GM23338 (cell line): ENCODE measurements around the gene KCNK1.

Experiments used
- EZH2 ChIP-seq: fragments of 200-600 bp; sonication (generic); IDR thresholded peaks from one replicate; pipeline ENCODE4 v1.8.0; 2017; ENCODE audit warnings: antibody characterized with exemption, mild to moderate bottlenecking, low read depth; ENCODE audit not compliant: unreplicated experiment
- EZH2phosphoT487 ChIP-seq: fragments of 200-600 bp; sonication (generic); IDR thresholded peaks from one replicate; pipeline ENCODE4 v1.8.1; 2018; ENCODE audit warnings: antibody characterized with exemption; ENCODE audit not compliant: unreplicated experiment
- JUNB ChIP-seq: IDR thresholded peaks from one replicate; pipeline ENCODE4 v1.6.1; 2016; ENCODE audit warnings: antibody characterized with exemption; ENCODE audit not compliant: unreplicated experiment
- NANOG ChIP-seq: IDR thresholded peaks from 2 replicates; pipeline ENCODE4 v1.6.1; 2016; ENCODE audit warnings: antibody characterized with exemption, borderline replicate concordance
- POLR2AphosphoS5 ChIP-seq: IDR thresholded peaks from 2 replicates; pipeline ENCODE4 v1.6.1; 2016; ENCODE audit warnings: antibody characterized with exemption, low read depth
- REST ChIP-seq: IDR thresholded peaks from one replicate; pipeline ENCODE4 v1.6.1; 2018; ENCODE audit warnings: antibody characterized with exemption; ENCODE audit not compliant: unreplicated experiment
- ZNF331 ChIP-seq: fragments of 250-450 bp; sonication (Bioruptor Pico); IDR thresholded peaks from 2 replicates; pipeline ENCODE4 v1.5.0; 2020; ENCODE audit warnings: low read depth, mild to moderate bottlenecking, moderate library complexity
- TF ChIP-seq, protein P1 (sequence below), 2 experiments: fragments of 200-600 bp in 1 of 2; sonication (generic) in 1 of 2; conservative IDR thresholded peaks; 2 replicates each; pipeline versions ENCODE4 v1.5.1 to v1.6.1; 2016 to 2017; ENCODE audit warnings: antibody characterized with exemption in 2 of 2, low read depth in 2 of 2, mild to moderate bottlenecking in 2 of 2, moderate library complexity in 1 of 2

DNA sequence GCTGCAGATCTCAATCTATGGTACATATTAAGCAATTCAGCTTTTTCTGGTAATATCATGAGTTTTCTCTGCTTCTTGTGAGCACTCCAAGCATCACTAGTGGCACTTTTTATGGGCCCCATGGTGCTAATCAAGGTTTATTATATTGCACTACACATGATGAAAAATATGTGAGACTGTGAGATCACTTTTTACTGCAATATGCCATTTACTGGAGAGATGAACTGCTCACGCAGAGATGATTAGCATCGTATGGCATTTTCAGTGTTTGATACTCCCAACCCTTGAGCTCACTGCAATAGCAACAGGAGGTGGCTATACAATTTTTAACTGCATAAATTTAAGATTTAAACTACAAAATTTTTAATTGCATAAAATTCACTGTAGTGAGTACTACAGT, 8.7 kb upstream of the KCNK1 start:
- TF ChIP-seq, protein P1, sequence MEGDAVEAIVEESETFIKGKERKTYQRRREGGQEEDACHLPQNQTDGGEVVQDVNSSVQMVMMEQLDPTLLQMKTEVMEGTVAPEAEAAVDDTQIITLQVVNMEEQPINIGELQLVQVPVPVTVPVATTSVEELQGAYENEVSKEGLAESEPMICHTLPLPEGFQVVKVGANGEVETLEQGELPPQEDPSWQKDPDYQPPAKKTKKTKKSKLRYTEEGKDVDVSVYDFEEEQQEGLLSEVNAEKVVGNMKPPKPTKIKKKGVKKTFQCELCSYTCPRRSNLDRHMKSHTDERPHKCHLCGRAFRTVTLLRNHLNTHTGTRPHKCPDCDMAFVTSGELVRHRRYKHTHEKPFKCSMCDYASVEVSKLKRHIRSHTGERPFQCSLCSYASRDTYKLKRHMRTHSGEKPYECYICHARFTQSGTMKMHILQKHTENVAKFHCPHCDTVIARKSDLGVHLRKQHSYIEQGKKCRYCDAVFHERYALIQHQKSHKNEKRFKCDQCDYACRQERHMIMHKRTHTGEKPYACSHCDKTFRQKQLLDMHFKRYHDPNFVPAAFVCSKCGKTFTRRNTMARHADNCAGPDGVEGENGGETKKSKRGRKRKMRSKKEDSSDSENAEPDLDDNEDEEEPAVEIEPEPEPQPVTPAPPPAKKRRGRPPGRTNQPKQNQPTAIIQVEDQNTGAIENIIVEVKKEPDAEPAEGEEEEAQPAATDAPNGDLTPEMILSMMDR (conservative IDR thresholded peaks at IDR 0.05; ENCODE audit: low read depth in 2 of 2) = no peak
- TF ChIP-seq ZNF331 (CRISPR knock-in tag) (no peak), REST (no peak), NANOG (no peak), JUNB (no peak), EZH2phosphoT487 (no peak), EZH2 (no peak), POLR2AphosphoS5 (no peak)
